ENCODE data around the gene MYDGF. TPM values are rescaled to one million over a fixed set of nuclear protein-coding genes. Genes with fewer than 3 reads are reported as not detected.
A peak's percentile ranks its signal among the peaks of the same experiment; 100 is the strongest.

The MYDGF gene
- polyA plus RNA-seq, 3 donors: 64.6 to 165 (median 160) TPM

DNA sequence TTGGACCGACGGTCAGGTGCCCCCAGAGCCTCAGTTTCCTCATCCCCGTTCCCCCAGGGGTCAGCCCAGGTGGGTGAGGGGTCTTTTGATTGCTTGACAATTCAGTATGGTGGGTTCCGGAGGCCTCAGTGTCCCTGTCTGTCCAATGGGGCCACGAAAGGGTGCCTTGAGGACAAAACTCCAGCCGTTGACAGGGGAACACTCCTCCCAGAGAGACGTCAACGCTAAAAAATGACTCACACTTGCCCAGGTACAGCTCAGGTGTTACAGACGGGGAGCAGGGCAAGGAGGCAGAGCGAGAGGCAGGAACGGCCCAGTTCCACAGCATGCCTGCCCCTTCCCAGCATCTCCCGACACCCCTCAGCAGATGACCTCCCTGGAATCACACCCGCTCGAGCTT is 29.0 kb downstream of the MYDGF start:
- Histone ChIP-seq H3K4me2 (replicated peaks; ENCODE audit: extremely low read depth, low read length, poor library complexity, severe bottlenecking) (no peak overlapping the region), H3K4me1 (ENCODE audit: control insufficient read depth in 1 of 2, insufficient read depth in 2 of 2, low read length in 2 of 2) (peaks cover 36 to 45% of the 10 kb centered on the region in 2 donors), H3K9ac (ENCODE audit: insufficient read depth, low read length, poor library complexity, severe bottlenecking) (no peak overlapping the region), H2AFZ (ENCODE audit: insufficient read depth, low read depth, low read length, poor library complexity, severe bottlenecking) (no peak overlapping the region), H3K4me3 (replicated peaks in 1 of 3; ENCODE audit: low read depth in 2 of 3, low read length in 3 of 3) (no peak overlapping the region), H3K27ac (ENCODE audit: low read depth in 1 of 2, low read length in 2 of 2) (no peak overlapping the region), H4K20me1 (ENCODE audit: insufficient read depth, low read length) (peaks cover 9% of the 10 kb centered on the region), H3K36me3 (replicated peaks in 1 of 2; ENCODE audit: control insufficient read depth in 1 of 2, insufficient read depth in 2 of 2, low read length in 2 of 2) (no peaks in the 10 kb centered on the region), H3K9me3 (replicated peaks in 1 of 2; ENCODE audit: control insufficient read depth in 1 of 2, insufficient read depth in 1 of 2, low read length in 2 of 2) (no peaks in the 10 kb centered on the region), H3K79me2 (ENCODE audit: insufficient read depth, low read length) (peaks cover 23% of the 10 kb centered on the region), H3K27me3 (ENCODE audit: control insufficient read depth in 2 of 2, insufficient read depth in 2 of 2, low read length in 2 of 2) (no peaks in the 10 kb centered on the region)
- intact Hi-C loops (cut with micrococcal nuclease): no loop called here
- Mint-ChIP-seq H3K9me3 (no peaks in the 10 kb centered on the region), H3K27me3 (ENCODE audit: low read depth in 3 of 3) (peaks cover 0 to 2% (median 0%) of the 10 kb centered on the region in 3 donors), H3K36me3 (peaks cover 0 to 3% of the 10 kb centered on the region in 2 donors), H3K27ac (peak overlapping the region in 1 of 7 donors; percentile 15), H3K4me1 (peaks cover 35% of the 10 kb centered on the region), H3K4me3 (no peak overlapping the region)
- no peak for TF ChIP-seq CTCF (IDR thresholded peaks at IDR 0.05)
- WGBS (ENCODE audit: insufficient coverage): 93% methylated on average over 13 of the region's 14 CpGs
- no peak for DNase-seq

- Histone ChIP-seq H3K79me2 (ENCODE audit: insufficient read depth, low read length) (peaks cover 23% of the 10 kb centered on the region), H3K9ac (ENCODE audit: insufficient read depth, low read length, poor library complexity, severe bottlenecking) (peak overlapping the region; percentile 84), H3K27ac (ENCODE audit: low read depth in 1 of 2, low read length in 2 of 2) (peak overlapping the region in 1 of 2 donors; percentile 81), H3K27me3 (ENCODE audit: control insufficient read depth in 2 of 2, insufficient read depth in 2 of 2, low read length in 2 of 2) (no peaks in the 10 kb centered on the region), H3K4me1 (ENCODE audit: control insufficient read depth in 1 of 2, insufficient read depth in 2 of 2, low read length in 2 of 2) (peaks cover 43 to 52% of the 10 kb centered on the region in 2 donors), H4K20me1 (ENCODE audit: insufficient read depth, low read length) (peaks cover 9% of the 10 kb centered on the region), H2AFZ (ENCODE audit: insufficient read depth, low read depth, low read length, poor library complexity, severe bottlenecking) (peak overlapping the region; percentile 94), H3K36me3 (replicated peaks in 1 of 2; ENCODE audit: control insufficient read depth in 1 of 2, insufficient read depth in 2 of 2, low read length in 2 of 2) (no peaks in the 10 kb centered on the region), H3K4me3 (replicated peaks in 1 of 3; ENCODE audit: low read depth in 2 of 3, low read length in 3 of 3) (peak overlapping the region; percentile 94 to 99 (median 96)), H3K4me2 (replicated peaks; ENCODE audit: extremely low read depth, low read length, poor library complexity, severe bottlenecking) (peak overlapping the region; percentile 99), H3K9me3 (replicated peaks in 1 of 2; ENCODE audit: control insufficient read depth in 1 of 2, insufficient read depth in 1 of 2, low read length in 2 of 2) (no peaks in the 10 kb centered on the region)
- 82% methylated on average over 14 of the region's 17 CpGs for WGBS (ENCODE audit: insufficient coverage)
- intact Hi-C loops (cut with micrococcal nuclease): no loop called here
- Mint-ChIP-seq H3K4me3 (peak overlapping the region; percentile 98 to 99), H3K9me3 (no peaks in the 10 kb centered on the region), H3K36me3 (peaks cover 0 to 3% of the 10 kb centered on the region in 2 donors), H3K27me3 (ENCODE audit: low read depth in 3 of 3) (peaks cover 0 to 3% (median 2%) of the 10 kb centered on the region in 3 donors), H3K27ac (peak overlapping the region in 2 of 7 donors; percentile 61 to 75), H3K4me1 (peaks cover 38% of the 10 kb centered on the region)
- no peak for TF ChIP-seq CTCF (IDR thresholded peaks at IDR 0.05)
- DNase-seq: no peak
These were observed 29.7 kb downstream of the MYDGF start for GRCh38 chr19:4640247-4641000.
